HepG2 (cell line): ENCODE data around the gene C9orf50. TPM values are rescaled to one million over a fixed set of nuclear protein-coding genes. Genes with fewer than 3 reads are reported as not detected.
A peak's percentile ranks its signal among the peaks of the same experiment; 100 is the strongest.

ENCODE experiments used
- GFI1 ChIP-seq: sonication (generic); formaldehyde crosslinking; IDR thresholded peaks from 2 replicates; pipeline ENCODE4 v1.5.0; 2020; ENCODE audit warnings: missing genetic modification reagents, mild to moderate bottlenecking, borderline replicate concordance
- HOXD1 ChIP-seq: sonication (generic); formaldehyde crosslinking; IDR thresholded peaks from 2 replicates; pipeline ENCODE4 v1.5.0; 2020; ENCODE audit warnings: missing genetic modification reagents
- MAFG ChIP-seq: sonication (generic); formaldehyde crosslinking; IDR thresholded peaks from 2 replicates; pipeline ENCODE4 v1.5.1; 2020; ENCODE audit warnings: mild to moderate bottlenecking, missing genetic modification reagents
- PTBP1 ChIP-seq: fragments of 200-400 bp; formaldehyde crosslinking; IDR thresholded peaks from 2 replicates; pipeline ENCODE4 v1.6.1; 2018; ENCODE audit warnings: low read length, low read depth; ENCODE audit not compliant: poor library complexity, severe bottlenecking
- REL ChIP-seq: sonication (generic); formaldehyde crosslinking; conservative IDR thresholded peaks from 2 replicates; pipeline ENCODE4 v1.8.0; 2022; ENCODE audit warnings: mild to moderate bottlenecking, missing genetic modification reagents, moderate library complexity
- TCF12 ChIP-seq, 2 experiments: fragments of 450-650 bp in 1 of 2; sonication (generic) in 1 of 2; formaldehyde crosslinking in 1 of 2; IDR thresholded peaks; 2 replicates each; pipeline versions ENCODE4 v1.6.1 to v1.8.0; 2017 to 2022; ENCODE audit warnings: antibody characterized with exemption in 1 of 2, mild to moderate bottlenecking in 1 of 2, missing genetic modification reagents in 1 of 2, moderate library complexity in 1 of 2
- ZEB1 ChIP-seq: IDR thresholded peaks from 2 replicates; pipeline ENCODE4 v1.6.1; 2012; ENCODE audit warnings: mild to moderate bottlenecking, low read depth, inconsistent platforms; ENCODE audit not compliant: insufficient replicate concordance
- ZNF460 ChIP-seq: sonication (generic); formaldehyde crosslinking; IDR thresholded peaks from 2 replicates; pipeline ENCODE4 v1.5.1; 2020; ENCODE audit warnings: missing genetic modification reagents, mild to moderate bottlenecking, borderline replicate concordance
- ZNF678 ChIP-seq: sonication (generic); formaldehyde crosslinking; IDR thresholded peaks from 2 replicates; pipeline ENCODE4 v1.4.0; 2020; ENCODE audit warnings: mild to moderate bottlenecking, missing genetic modification reagents
- ZNF780A ChIP-seq: sonication (generic); formaldehyde crosslinking; IDR thresholded peaks from 2 replicates; pipeline ENCODE4 v1.8.0; 2022; ENCODE audit warnings: mild to moderate bottlenecking, missing genetic modification reagents, moderate library complexity
- ZNF841 ChIP-seq: sonication (generic); formaldehyde crosslinking; IDR thresholded peaks from 2 replicates; pipeline ENCODE4 v1.8.1; 2023; ENCODE audit warnings: missing genetic modification reagents, borderline replicate concordance
- polyA plus RNA-seq, 8 experiments: library from polyadenylated mRNA; depleted of rRNA in 3 of 8; stranded (reverse) in 7 of 8; unstranded in 1 of 8; fragments of >200 nt; fragmentation: Illumina TruSeq in 4 of 8; extraction: Trizol in 4 of 8; gene quantifications; 2 replicates each; pipeline versions ENCODE4 v1.2.1 to v1.2.3, GENCODE V29; 2011 to 2016; ENCODE audit warnings: low read depth in 4 of 8, missing spikeins in 1 of 8, mixed read lengths in 1 of 8; ENCODE audit not compliant: insufficient read depth in 1 of 8
- total RNA-seq, 5 experiments: library from RNA; depleted of rRNA; stranded (reverse); fragments of >200 nt; fragmentation: Illumina TruSeq; extraction: Trizol; gene quantifications; 2 replicates each; pipeline ENCODE4 v1.2.3, GENCODE V29; 2016; ENCODE audit warnings: low read depth in 1 of 5
- TF ChIP-seq, protein P1 (sequence below): sonication (generic); formaldehyde crosslinking; conservative IDR thresholded peaks from 2 replicates; pipeline ENCODE4 v1.4.0; 2020; ENCODE audit warnings: missing genetic modification reagents
- TF ChIP-seq, protein P2 (sequence below): sonication (generic); formaldehyde crosslinking; IDR thresholded peaks from 2 replicates; pipeline ENCODE4 v1.5.0; 2020; ENCODE audit warnings: missing genetic modification reagents
- TF ChIP-seq, protein P3 (sequence below): sonication (generic); formaldehyde crosslinking; IDR thresholded peaks from 2 replicates; pipeline ENCODE4 v1.4.0; 2020; ENCODE audit warnings: missing genetic modification reagents
- TF ChIP-seq, protein P4 (sequence below): sonication (generic); formaldehyde crosslinking; IDR thresholded peaks from 2 replicates; pipeline ENCODE4 v1.4.0; 2020; ENCODE audit warnings: missing genetic modification reagents
- TF ChIP-seq, protein P5 (sequence below): sonication (generic); formaldehyde crosslinking; IDR thresholded peaks from 2 replicates; pipeline ENCODE4 v1.5.0; 2020; ENCODE audit warnings: mild to moderate bottlenecking, missing genetic modification reagents, moderate library complexity

C9orf50 gene
- total and polyA plus RNA-seq, 2 of the 13 experiments (the other 11 are each of a cell fraction or from before 2014, with no cell fraction given): not detected

DNA sequence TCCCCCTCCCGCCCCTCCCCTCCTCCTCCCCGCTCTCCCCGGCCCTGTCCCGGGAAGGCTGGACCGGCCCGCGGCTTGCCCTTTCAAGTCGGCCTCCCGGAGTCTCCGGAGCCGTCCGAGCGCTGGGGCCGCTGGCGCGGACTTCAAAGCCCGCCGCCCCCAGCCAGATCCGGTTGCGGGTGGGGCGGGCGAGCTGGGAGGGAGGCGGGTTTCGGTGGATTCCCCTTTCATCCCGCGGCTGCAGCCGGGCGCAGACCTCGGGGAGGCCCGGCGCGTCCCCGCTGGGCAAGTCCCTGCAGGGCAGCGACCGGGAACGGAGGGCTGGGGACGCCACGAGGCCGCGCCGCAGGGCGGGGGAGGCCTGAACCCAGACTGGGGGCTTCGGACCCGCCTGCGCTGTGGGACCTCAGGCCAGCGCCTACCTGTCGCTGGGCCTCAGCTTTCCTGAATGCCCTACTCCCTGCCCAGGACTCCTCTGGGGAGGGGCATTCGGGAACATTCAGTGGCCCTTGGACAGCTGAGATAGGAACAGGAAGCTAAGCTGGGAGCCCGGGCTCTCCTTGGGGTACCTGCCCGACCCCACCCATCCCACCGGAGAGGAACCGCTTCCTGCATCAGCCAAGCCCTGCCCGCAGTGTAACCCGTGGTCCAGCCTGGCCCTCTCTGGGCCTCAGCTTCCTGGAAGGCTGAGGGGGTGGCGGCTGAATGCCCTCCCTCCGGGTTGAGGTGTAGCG, 23.4 kb downstream of the C9orf50 start (continued):
- TF ChIP-seq ZNF460 (CRISPR knock-in tag): peak; percentile 69; the same call in 1 of the 2 replicates
- no peak for TF ChIP-seq ZNF841 (CRISPR knock-in tag)
- TF ChIP-seq, protein P1, sequence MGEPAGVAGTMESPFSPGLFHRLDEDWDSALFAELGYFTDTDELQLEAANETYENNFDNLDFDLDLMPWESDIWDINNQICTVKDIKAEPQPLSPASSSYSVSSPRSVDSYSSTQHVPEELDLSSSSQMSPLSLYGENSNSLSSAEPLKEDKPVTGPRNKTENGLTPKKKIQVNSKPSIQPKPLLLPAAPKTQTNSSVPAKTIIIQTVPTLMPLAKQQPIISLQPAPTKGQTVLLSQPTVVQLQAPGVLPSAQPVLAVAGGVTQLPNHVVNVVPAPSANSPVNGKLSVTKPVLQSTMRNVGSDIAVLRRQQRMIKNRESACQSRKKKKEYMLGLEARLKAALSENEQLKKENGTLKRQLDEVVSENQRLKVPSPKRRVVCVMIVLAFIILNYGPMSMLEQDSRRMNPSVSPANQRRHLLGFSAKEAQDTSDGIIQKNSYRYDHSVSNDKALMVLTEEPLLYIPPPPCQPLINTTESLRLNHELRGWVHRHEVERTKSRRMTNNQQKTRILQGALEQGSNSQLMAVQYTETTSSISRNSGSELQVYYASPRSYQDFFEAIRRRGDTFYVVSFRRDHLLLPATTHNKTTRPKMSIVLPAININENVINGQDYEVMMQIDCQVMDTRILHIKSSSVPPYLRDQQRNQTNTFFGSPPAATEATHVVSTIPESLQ (CRISPR knock-in tag): no peak
- TF ChIP-seq MAFG: no peak
- no peak for TF ChIP-seq ZNF678 (CRISPR knock-in tag)
- TF ChIP-seq REL: peak; percentile 81; the same call in 1 of the 2 replicates
- 0 out of 2 replicates have a peak, but pooled peaks have one; percentile 74 for TF ChIP-seq GFI1 (CRISPR knock-in tag)
- TF ChIP-seq, protein P2, sequence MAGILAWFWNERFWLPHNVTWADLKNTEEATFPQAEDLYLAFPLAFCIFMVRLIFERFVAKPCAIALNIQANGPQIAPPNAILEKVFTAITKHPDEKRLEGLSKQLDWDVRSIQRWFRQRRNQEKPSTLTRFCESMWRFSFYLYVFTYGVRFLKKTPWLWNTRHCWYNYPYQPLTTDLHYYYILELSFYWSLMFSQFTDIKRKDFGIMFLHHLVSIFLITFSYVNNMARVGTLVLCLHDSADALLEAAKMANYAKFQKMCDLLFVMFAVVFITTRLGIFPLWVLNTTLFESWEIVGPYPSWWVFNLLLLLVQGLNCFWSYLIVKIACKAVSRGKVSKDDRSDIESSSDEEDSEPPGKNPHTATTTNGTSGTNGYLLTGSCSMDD: no peak
- peak; percentile 29 for TF ChIP-seq PTBP1
- TF ChIP-seq, protein P3, sequence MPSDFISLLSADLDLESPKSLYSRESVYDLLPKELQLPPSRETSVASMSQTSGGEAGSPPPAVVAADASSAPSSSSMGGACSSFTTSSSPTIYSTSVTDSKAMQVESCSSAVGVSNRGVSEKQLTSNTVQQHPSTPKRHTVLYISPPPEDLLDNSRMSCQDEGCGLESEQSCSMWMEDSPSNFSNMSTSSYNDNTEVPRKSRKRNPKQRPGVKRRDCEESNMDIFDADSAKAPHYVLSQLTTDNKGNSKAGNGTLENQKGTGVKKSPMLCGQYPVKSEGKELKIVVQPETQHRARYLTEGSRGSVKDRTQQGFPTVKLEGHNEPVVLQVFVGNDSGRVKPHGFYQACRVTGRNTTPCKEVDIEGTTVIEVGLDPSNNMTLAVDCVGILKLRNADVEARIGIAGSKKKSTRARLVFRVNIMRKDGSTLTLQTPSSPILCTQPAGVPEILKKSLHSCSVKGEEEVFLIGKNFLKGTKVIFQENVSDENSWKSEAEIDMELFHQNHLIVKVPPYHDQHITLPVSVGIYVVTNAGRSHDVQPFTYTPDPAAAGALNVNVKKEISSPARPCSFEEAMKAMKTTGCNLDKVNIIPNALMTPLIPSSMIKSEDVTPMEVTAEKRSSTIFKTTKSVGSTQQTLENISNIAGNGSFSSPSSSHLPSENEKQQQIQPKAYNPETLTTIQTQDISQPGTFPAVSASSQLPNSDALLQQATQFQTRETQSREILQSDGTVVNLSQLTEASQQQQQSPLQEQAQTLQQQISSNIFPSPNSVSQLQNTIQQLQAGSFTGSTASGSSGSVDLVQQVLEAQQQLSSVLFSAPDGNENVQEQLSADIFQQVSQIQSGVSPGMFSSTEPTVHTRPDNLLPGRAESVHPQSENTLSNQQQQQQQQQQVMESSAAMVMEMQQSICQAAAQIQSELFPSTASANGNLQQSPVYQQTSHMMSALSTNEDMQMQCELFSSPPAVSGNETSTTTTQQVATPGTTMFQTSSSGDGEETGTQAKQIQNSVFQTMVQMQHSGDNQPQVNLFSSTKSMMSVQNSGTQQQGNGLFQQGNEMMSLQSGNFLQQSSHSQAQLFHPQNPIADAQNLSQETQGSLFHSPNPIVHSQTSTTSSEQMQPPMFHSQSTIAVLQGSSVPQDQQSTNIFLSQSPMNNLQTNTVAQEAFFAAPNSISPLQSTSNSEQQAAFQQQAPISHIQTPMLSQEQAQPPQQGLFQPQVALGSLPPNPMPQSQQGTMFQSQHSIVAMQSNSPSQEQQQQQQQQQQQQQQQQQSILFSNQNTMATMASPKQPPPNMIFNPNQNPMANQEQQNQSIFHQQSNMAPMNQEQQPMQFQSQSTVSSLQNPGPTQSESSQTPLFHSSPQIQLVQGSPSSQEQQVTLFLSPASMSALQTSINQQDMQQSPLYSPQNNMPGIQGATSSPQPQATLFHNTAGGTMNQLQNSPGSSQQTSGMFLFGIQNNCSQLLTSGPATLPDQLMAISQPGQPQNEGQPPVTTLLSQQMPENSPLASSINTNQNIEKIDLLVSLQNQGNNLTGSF (CRISPR knock-in tag): 0 out of 2 replicates have a peak, but pooled peaks have one; percentile 18
- TF ChIP-seq HOXD1: peak; percentile 87
- peak; percentile 35 for TF ChIP-seq ZEB1
- TF ChIP-seq, protein P4, sequence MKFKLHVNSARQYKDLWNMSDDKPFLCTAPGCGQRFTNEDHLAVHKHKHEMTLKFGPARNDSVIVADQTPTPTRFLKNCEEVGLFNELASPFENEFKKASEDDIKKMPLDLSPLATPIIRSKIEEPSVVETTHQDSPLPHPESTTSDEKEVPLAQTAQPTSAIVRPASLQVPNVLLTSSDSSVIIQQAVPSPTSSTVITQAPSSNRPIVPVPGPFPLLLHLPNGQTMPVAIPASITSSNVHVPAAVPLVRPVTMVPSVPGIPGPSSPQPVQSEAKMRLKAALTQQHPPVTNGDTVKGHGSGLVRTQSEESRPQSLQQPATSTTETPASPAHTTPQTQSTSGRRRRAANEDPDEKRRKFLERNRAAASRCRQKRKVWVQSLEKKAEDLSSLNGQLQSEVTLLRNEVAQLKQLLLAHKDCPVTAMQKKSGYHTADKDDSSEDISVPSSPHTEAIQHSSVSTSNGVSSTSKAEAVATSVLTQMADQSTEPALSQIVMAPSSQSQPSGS (CRISPR knock-in tag): peak; percentile 56; the same call in 1 of the 2 replicates
- peak; percentile 49; the same call in 1 of the 2 replicates for TF ChIP-seq ZNF780A (CRISPR knock-in tag)
- TF ChIP-seq TCF12 (IDR thresholded peaks at IDR 0.05): no peak
- TF ChIP-seq TCF12 (CRISPR knock-in tag; IDR thresholded peaks at IDR 0.05): peak; percentile 96
- TF ChIP-seq, protein P5, sequence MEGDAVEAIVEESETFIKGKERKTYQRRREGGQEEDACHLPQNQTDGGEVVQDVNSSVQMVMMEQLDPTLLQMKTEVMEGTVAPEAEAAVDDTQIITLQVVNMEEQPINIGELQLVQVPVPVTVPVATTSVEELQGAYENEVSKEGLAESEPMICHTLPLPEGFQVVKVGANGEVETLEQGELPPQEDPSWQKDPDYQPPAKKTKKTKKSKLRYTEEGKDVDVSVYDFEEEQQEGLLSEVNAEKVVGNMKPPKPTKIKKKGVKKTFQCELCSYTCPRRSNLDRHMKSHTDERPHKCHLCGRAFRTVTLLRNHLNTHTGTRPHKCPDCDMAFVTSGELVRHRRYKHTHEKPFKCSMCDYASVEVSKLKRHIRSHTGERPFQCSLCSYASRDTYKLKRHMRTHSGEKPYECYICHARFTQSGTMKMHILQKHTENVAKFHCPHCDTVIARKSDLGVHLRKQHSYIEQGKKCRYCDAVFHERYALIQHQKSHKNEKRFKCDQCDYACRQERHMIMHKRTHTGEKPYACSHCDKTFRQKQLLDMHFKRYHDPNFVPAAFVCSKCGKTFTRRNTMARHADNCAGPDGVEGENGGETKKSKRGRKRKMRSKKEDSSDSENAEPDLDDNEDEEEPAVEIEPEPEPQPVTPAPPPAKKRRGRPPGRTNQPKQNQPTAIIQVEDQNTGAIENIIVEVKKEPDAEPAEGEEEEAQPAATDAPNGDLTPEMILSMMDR (CRISPR knock-in tag): no peak
